Stomach (tissue), 9 donors: ENCODE results near the gene ACAP2. TPM values are rescaled to one million over a fixed set of nuclear protein-coding genes. Genes with fewer than 3 reads are reported as not detected.

Source experiments
- DNase-seq, 2 donors: peaks; one replicate each; pipeline versions ENCODE4 v3.0.0 to v3.0.0-alpha.2; 2013 to 2019
- H3K27ac ChIP-seq, 5 donors: fragments of 200-600 bp in 4 of 5; sonication (generic) in 4 of 5; one replicate each; pipeline ENCODE4 v1.5.1; 2013 to 2019; ENCODE audit warnings: mild to moderate bottlenecking in 1 of 5, moderate library complexity in 1 of 5
- H3K27me3 ChIP-seq, 3 donors: fragments of 200-600 bp; sonication (generic); one replicate each; pipeline ENCODE4 v1.5.1; 2017 to 2019; ENCODE audit warnings: mixed run types in 1 of 3
- H3K36me3 ChIP-seq, 4 donors: fragments of 200-600 bp; sonication (generic); 1 replicate in 3 of 4; 2 replicates in 1 of 4; pipeline ENCODE4 v1.5.1; 2016 to 2019
- H3K4me1 ChIP-seq, 4 donors: fragments of 200-600 bp; sonication (generic); one replicate each; pipeline ENCODE4 v1.5.1; 2016 to 2019
- H3K4me3 ChIP-seq, 4 donors: fragments of 200-600 bp; sonication (generic) in 3 of 4; one replicate each; pipeline ENCODE4 v1.5.1; 2016 to 2019; ENCODE audit warnings: mild to moderate bottlenecking in 1 of 4
- H3K9me3 ChIP-seq, 4 donors: fragments of 200-600 bp; sonication (generic); one replicate each; pipeline ENCODE4 v1.5.1; 2016 to 2019
- CTCF ChIP-seq, 7 experiments: fragments of 450-650 bp in 4 of 7; fragments of 200-600 bp in 3 of 7; sonication (generic) in 3 of 7; IDR thresholded peaks; one replicate each; pipeline ENCODE4 v1.5.1; 2016 to 2019; ENCODE audit warnings: antibody characterized with exemption in 7 of 7, control low read depth in 2 of 7, mild to moderate bottlenecking in 1 of 7
- EP300 ChIP-seq: sonication (generic); formaldehyde crosslinking; IDR thresholded peaks from one replicate; pipeline ENCODE4 v1.6.1; 2017; ENCODE audit warnings: antibody characterized with exemption
- POLR2A ChIP-seq, 4 donors: fragments of 450-650 bp; IDR thresholded peaks; one replicate each; pipeline ENCODE4 v1.6.1; 2016; ENCODE audit warnings: antibody characterized with exemption in 4 of 4, control low read depth in 2 of 4, mild to moderate bottlenecking in 1 of 4, moderate library complexity in 1 of 4
- POLR2AphosphoS5 ChIP-seq, 3 donors: sonication (generic); formaldehyde crosslinking; IDR thresholded peaks; one replicate each; pipeline ENCODE4 v1.6.1; 2016; ENCODE audit warnings: antibody characterized with exemption in 3 of 3
- WGBS, 5 donors: extraction: QIAGEN DNeasy Blood & Tissue Kit in 3 of 5; methylation state at CpG; one replicate each; pipeline versions ENCODE4 v1.1.5 to v1.1.7; 2013 to 2018; 5-methylcytosine and 5-hydroxymethylcytosine counted together
- intact Hi-C: fragments of 100-400 bp; cut with DNase I; formaldehyde crosslinking; loops from one replicate; pipeline ENCODE4 v1.15.1; 2023; ENCODE audit warnings: low total_unique reads
- polyA plus RNA-seq, 3 donors: library from polyadenylated mRNA; stranded (reverse); fragments of 200-250 nt; gene quantifications; one replicate each; pipeline ENCODE4 v1.2.3, GENCODE V29; 2013
- total RNA-seq, 5 donors: library from RNA; depleted of rRNA; stranded (reverse); fragments of >200 nt; gene quantifications; one replicate each; pipeline versions ENCODE4 v1.1.0 to v1.2.3, GENCODE V29; 2014 to 2016
- donor health status: healthy with polysubstance abuse.
- donor health status: Bipolar disorder and iron deficiency.
- donor health status: healthy.

Gene ACAP2
- total and polyA plus RNA-seq, 8 donors: 4.6 to 159 (median 41.1) TPM

- Histone ChIP-seq H3K27me3 (no peaks in the 10 kb centered on the region), H3K36me3 (peaks cover 0 to 16% (median 0%) of the 10 kb centered on the region in 4 donors), H3K9me3 (no peaks in the 10 kb centered on the region), H3K27ac (no peak overlapping the region), H3K4me1 (peaks cover 0 to 14% (median 3%) of the 10 kb centered on the region in 4 donors), H3K4me3 (no peak overlapping the region)
- WGBS, 5 donors: 81 to 87% (median 83%) methylated on average over 7 to 8 of the region's 8 CpGs
- TF ChIP-seq POLR2AphosphoS5 (IDR thresholded peaks at IDR 0.05) (no peak), POLR2A (IDR thresholded peaks at IDR 0.05) (no peak), CTCF (IDR thresholded peaks at IDR 0.05) (no peak), EP300 (no peak)
- intact Hi-C loops: no loop called here
- DNase-seq: no peak
Observed at GRCh38 chr3:195247863-195248189, 195.0 kb downstream of the ACAP2 start.

- H3K36me3 ChIP-seq: peaks cover 0 to 16% (median 0%) of the 10 kb centered on the region in 4 donors
- H3K27me3 ChIP-seq: no peaks in the 10 kb centered on the region
- TF ChIP-seq POLR2AphosphoS5 (IDR thresholded peaks at IDR 0.05) (no peak), POLR2A (IDR thresholded peaks at IDR 0.05) (no peak), EP300 (no peak), CTCF (IDR thresholded peaks at IDR 0.05) (no peak)
- intact Hi-C loops: no loop called here
- H3K4me3 ChIP-seq: no peak overlapping the region
- WGBS, 5 donors: 93 to 97% (median 95%) methylated on average over 24 of the region's 24 CpGs
- H3K9me3 ChIP-seq: no peaks in the 10 kb centered on the region
- H3K27ac ChIP-seq: no peak overlapping the region
- DNase-seq: no peak
- H3K4me1 ChIP-seq: peaks cover 0 to 14% (median 3%) of the 10 kb centered on the region in 4 donors
Observed at GRCh38 chr3:195247086-195247862, 195.5 kb downstream of the ACAP2 start.

GRCh38 chr3:195246581-195246995 is 196.2 kb downstream of the ACAP2 start:
- peaks cover 0 to 16% (median 0%) of the 10 kb centered on the region in 4 donors for H3K36me3 ChIP-seq
- H3K4me1 ChIP-seq: peaks cover 0 to 14% (median 3%) of the 10 kb centered on the region in 4 donors
- TF ChIP-seq EP300: no peak
- H3K27ac ChIP-seq: no peak overlapping the region
- H3K4me3 ChIP-seq: no peak overlapping the region
- WGBS, 5 donors: 90 to 99% (median 96%) methylated on average over 9 of the region's 9 CpGs
- DNase-seq: no peak
- H3K27me3 ChIP-seq: no peaks in the 10 kb centered on the region
- no peaks in the 10 kb centered on the region for H3K9me3 ChIP-seq
- intact Hi-C loops: no loop called here

GRCh38 chr3:195245531-195245951 is 197.3 kb downstream of the ACAP2 start:
- no peaks in the 10 kb centered on the region for H3K27me3 ChIP-seq
- 94 to 98% (median 97%) methylated on average over 16 of the region's 16 CpGs for WGBS, 5 donors
- TF ChIP-seq EP300: no peak
- no peak for TF ChIP-seq POLR2A (IDR thresholded peaks at IDR 0.05)
- TF ChIP-seq POLR2AphosphoS5 (IDR thresholded peaks at IDR 0.05): no peak
- no peak for TF ChIP-seq CTCF (IDR thresholded peaks at IDR 0.05)

More at GRCh38 chr3:195245531-195245951, 197.3 kb downstream of the ACAP2 start:
- Histone ChIP-seq H3K4me3 (no peak overlapping the region), H3K36me3 (peaks cover 0 to 16% (median 0%) of the 10 kb centered on the region in 4 donors), H3K4me1 (peaks cover 0 to 9% (median 2%) of the 10 kb centered on the region in 4 donors), H3K27ac (no peak overlapping the region), H3K9me3 (no peaks in the 10 kb centered on the region)
- DNase-seq: no peak
- intact Hi-C loops: no loop called here
